IPS-18c (cell line): ENCODE results near the gene RNF220.

Experiments used
- H3K4me3 ChIP-seq: 2 replicates; pipeline ENCODE4 v1.7.0; 2013; ENCODE audit warnings: low read depth, mild to moderate bottlenecking, low read length, moderate library complexity; ENCODE audit not compliant: insufficient read depth
- H3K9me3 ChIP-seq: one replicate; pipeline ENCODE4 v1.6.1; 2013; ENCODE audit warnings: mild to moderate bottlenecking, low read length, moderate library complexity; ENCODE audit not compliant: control insufficient read depth, insufficient read depth

RNF220 gene

GRCh38 chr1:44420535-44420934 is 15.5 kb downstream of the RNF220 start:
- no peak overlapping the region for H3K4me3 ChIP-seq
- no peaks in the 10 kb centered on the region for H3K9me3 ChIP-seq

GRCh38 chr1:44421446-44421884 is 16.4 kb downstream of the RNF220 start:
- no peaks in the 10 kb centered on the region for H3K9me3 ChIP-seq
- no peak overlapping the region for H3K4me3 ChIP-seq

- no peak overlapping the region for H3K4me3 ChIP-seq
Observed at GRCh38 chr1:44422161-44422560, 17.1 kb downstream of the RNF220 start.

GRCh38 chr1:44423591-44424537 is 18.8 kb downstream of the RNF220 start:
- no peaks in the 10 kb centered on the region for H3K9me3 ChIP-seq

More at GRCh38 chr1:44422161-44422560, 17.1 kb downstream of the RNF220 start:
- H3K9me3 ChIP-seq, result no peaks in the 10 kb centered on the region

GRCh38 chr1:44424747-44425146 is 19.7 kb downstream of the RNF220 start:
- H3K9me3 ChIP-seq, result no peaks in the 10 kb centered on the region
- H3K4me3 ChIP-seq, result peak overlapping the region; percentile 2; the same call in 1 of the 2 replicates

More at GRCh38 chr1:44423591-44424537, 18.8 kb downstream of the RNF220 start:
- peak overlapping the region; percentile 2; the same call in 1 of the 2 replicates for H3K4me3 ChIP-seq

- no peak overlapping the region for H3K4me3 ChIP-seq
- no peaks in the 10 kb centered on the region for H3K9me3 ChIP-seq
Observed at GRCh38 chr1:44425341-44426082, 20.5 kb downstream of the RNF220 start.

- Histone ChIP-seq H3K9me3 (peaks cover 2% of the 10 kb centered on the region), H3K4me3 (no peak overlapping the region)
Observed at GRCh38 chr1:44431861-44432260, 26.8 kb downstream of the RNF220 start.

- peaks cover 2% of the 10 kb centered on the region for H3K9me3 ChIP-seq
- no peak overlapping the region for H3K4me3 ChIP-seq
Observed at GRCh38 chr1:44433209-44433608, 28.2 kb downstream of the RNF220 start.

GRCh38 chr1:44436401-44437106 is 31.5 kb downstream of the RNF220 start:
- no peaks in the 10 kb centered on the region for H3K9me3 ChIP-seq
- no peak overlapping the region for H3K4me3 ChIP-seq

GRCh38 chr1:44437107-44437716 is 32.2 kb downstream of the RNF220 start:
- no peak overlapping the region for H3K4me3 ChIP-seq
- no peaks in the 10 kb centered on the region for H3K9me3 ChIP-seq

- no peak overlapping the region for H3K4me3 ChIP-seq
- H3K9me3 ChIP-seq, result no peaks in the 10 kb centered on the region
Observed at GRCh38 chr1:44442791-44443190, 37.7 kb downstream of the RNF220 start.

- Histone ChIP-seq H3K4me3 (no peak overlapping the region), H3K9me3 (no peaks in the 10 kb centered on the region)
Observed at GRCh38 chr1:44447051-44447810, 42.2 kb downstream of the RNF220 start.

- Histone ChIP-seq H3K9me3 (no peaks in the 10 kb centered on the region), H3K4me3 (no peak overlapping the region)
Observed at GRCh38 chr1:44453798-44454349, 48.8 kb downstream of the RNF220 start.

- no peaks in the 10 kb centered on the region for H3K9me3 ChIP-seq
Observed at GRCh38 chr1:44454704-44455103, 49.6 kb downstream of the RNF220 start.

GRCh38 chr1:44460107-44460882 is 55.2 kb downstream of the RNF220 start:
- no peak overlapping the region for H3K4me3 ChIP-seq

More at GRCh38 chr1:44454704-44455103, 49.6 kb downstream of the RNF220 start:
- H3K4me3 ChIP-seq, result no peak overlapping the region

More at GRCh38 chr1:44460107-44460882, 55.2 kb downstream of the RNF220 start:
- no peaks in the 10 kb centered on the region for H3K9me3 ChIP-seq
